Sigmoid colon (tissue), 7 donors: ENCODE measurements around the gene TEX54. TPM values are rescaled to one million over a fixed set of nuclear protein-coding genes. Genes with fewer than 3 reads are reported as not detected.

Source experiments
- DNase-seq: peaks from one replicate; pipeline ENCODE4 v3.0.0-alpha.2; 2019
- H3K27ac ChIP-seq, 4 donors: fragments of 200-600 bp; sonication (generic); one replicate each; pipeline ENCODE4 v1.5.1; 2016 to 2019; ENCODE audit warnings: mild to moderate bottlenecking in 1 of 4
- H3K27me3 ChIP-seq, 3 donors: fragments of 200-600 bp; sonication (generic); one replicate each; pipeline ENCODE4 v1.5.1; 2019; ENCODE audit warnings: mild to moderate bottlenecking in 1 of 3
- H3K36me3 ChIP-seq, 4 donors: fragments of 200-600 bp; sonication (generic); one replicate each; pipeline ENCODE4 v1.5.1; 2016 to 2019
- H3K4me1 ChIP-seq, 4 donors: fragments of 200-600 bp; sonication (generic); one replicate each; pipeline ENCODE4 v1.5.1; 2017 to 2019
- H3K4me3 ChIP-seq, 4 donors: fragments of 200-600 bp; sonication (generic); one replicate each; pipeline ENCODE4 v1.5.1; 2017 to 2019; ENCODE audit warnings: mild to moderate bottlenecking in 2 of 4, moderate library complexity in 1 of 4
- H3K9me3 ChIP-seq, 4 donors: fragments of 200-600 bp in 3 of 4; sonication (generic) in 3 of 4; one replicate each; pipeline versions ENCODE4 v1.5.1 to v1.6.1; 2013 to 2019
- EP300 ChIP-seq, 4 donors: sonication (generic); formaldehyde crosslinking; IDR thresholded peaks; one replicate each; pipeline ENCODE4 v1.6.1; 2017; ENCODE audit warnings: antibody characterized with exemption in 4 of 4
- POLR2A ChIP-seq, 2 donors: fragments of 450-650 bp; IDR thresholded peaks; one replicate each; pipeline ENCODE4 v1.6.1; 2016; ENCODE audit warnings: antibody characterized with exemption in 2 of 2, mild to moderate bottlenecking in 2 of 2, moderate library complexity in 2 of 2
- POLR2AphosphoS5 ChIP-seq, 4 donors: sonication (generic); formaldehyde crosslinking; IDR thresholded peaks; one replicate each; pipeline ENCODE4 v1.6.1; 2017; ENCODE audit warnings: antibody characterized with exemption in 4 of 4
- WGBS, 2 donors: extraction: QIAGEN DNeasy Blood & Tissue Kit; methylation state at CpG; one replicate each; pipeline ENCODE4 v1.1.7; 2013; 5-methylcytosine and 5-hydroxymethylcytosine counted together
- intact Hi-C: fragments of 100-400 bp; cut with DNase I; formaldehyde crosslinking; loops from one replicate; pipeline ENCODE4 v1.15.1; 2023
- polyA plus RNA-seq, 3 donors: library from polyadenylated mRNA; stranded (reverse); fragments of 200-250 nt; gene quantifications; one replicate each; pipeline ENCODE4 v1.2.3, GENCODE V29; 2013
- total RNA-seq, 4 donors: library from RNA; depleted of rRNA; stranded (reverse); fragments of >200 nt; gene quantifications; one replicate each; pipeline ENCODE4 v1.1.0, GENCODE V29; 2016
- TF ChIP-seq, protein P1 (sequence below), 4 experiments: fragments of 450-650 bp in 3 of 4; fragments of 200-600 bp in 1 of 4; IDR thresholded peaks; one replicate each; pipeline ENCODE4 v1.5.1; 2016 to 2019; ENCODE audit warnings: antibody characterized with exemption in 4 of 4, mild to moderate bottlenecking in 3 of 4, moderate library complexity in 2 of 4
- donor health status: healthy with polysubstance abuse.
- donor health status: Bipolar disorder and iron deficiency.
- donor health status: healthy.

Gene TEX54
- total and polyA plus RNA-seq, 7 donors, result 2.1 TPM; not detected in 6

DNA sequence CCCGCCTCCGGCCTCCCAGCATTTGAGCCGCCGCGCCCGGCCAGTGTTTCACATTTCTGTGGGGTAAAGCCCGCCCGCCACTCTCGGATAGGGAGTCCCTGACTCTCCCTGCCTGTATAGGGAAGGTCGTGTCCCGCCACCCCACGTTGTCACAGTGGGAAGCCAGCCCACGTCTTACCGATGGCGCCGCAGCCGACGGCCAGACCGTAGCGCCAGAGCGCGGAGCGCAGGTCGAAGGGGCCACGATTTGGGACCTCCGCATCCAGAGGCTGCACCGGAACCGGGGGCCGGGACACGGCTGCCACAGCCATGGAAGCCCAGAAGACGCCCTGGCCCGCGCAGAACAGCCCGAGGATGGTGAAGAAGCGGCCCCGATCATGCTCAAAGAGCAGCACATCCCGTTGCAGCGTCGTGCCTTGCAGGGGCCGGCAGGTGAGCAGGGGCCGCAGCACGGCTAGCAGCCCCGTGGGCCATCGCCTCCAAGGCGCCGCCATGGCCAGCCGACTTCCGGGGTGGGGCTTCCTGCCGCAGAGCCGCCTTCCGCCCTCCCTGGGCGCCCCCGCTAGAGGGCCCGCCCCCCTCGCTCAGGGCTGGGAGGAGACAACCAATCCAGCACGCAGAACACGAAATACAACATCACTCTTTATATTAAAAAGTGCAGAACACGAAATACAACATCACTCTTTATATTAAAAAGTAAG, 41.0 kb downstream of the TEX54 start, which contains the start of gene TMEM223:
TMEM223 (minus strand) TSS at position 506 of the 701 bp plus-strand sequence; CDS start at position 494, 12 bp downstream.
- H3K4me1 ChIP-seq, result peaks cover 0 to 44% (median 38%) of the 10 kb centered on the region in 4 donors
- TF ChIP-seq EP300 (IDR thresholded peaks at IDR 0.05) (no peak), POLR2A (IDR thresholded peaks at IDR 0.05) (peak; percentile 70 to 81), POLR2AphosphoS5 (IDR thresholded peaks at IDR 0.05) (peak; percentile 70 to 95 (median 86))
- TF ChIP-seq, protein P1, sequence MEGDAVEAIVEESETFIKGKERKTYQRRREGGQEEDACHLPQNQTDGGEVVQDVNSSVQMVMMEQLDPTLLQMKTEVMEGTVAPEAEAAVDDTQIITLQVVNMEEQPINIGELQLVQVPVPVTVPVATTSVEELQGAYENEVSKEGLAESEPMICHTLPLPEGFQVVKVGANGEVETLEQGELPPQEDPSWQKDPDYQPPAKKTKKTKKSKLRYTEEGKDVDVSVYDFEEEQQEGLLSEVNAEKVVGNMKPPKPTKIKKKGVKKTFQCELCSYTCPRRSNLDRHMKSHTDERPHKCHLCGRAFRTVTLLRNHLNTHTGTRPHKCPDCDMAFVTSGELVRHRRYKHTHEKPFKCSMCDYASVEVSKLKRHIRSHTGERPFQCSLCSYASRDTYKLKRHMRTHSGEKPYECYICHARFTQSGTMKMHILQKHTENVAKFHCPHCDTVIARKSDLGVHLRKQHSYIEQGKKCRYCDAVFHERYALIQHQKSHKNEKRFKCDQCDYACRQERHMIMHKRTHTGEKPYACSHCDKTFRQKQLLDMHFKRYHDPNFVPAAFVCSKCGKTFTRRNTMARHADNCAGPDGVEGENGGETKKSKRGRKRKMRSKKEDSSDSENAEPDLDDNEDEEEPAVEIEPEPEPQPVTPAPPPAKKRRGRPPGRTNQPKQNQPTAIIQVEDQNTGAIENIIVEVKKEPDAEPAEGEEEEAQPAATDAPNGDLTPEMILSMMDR (IDR thresholded peaks at IDR 0.05), result no peak
- DNase-seq, result peak; percentile 94
- peaks cover 35 to 67% (median 41%) of the 10 kb centered on the region in 4 donors for H3K36me3 ChIP-seq
- H3K27me3 ChIP-seq, result no peaks in the 10 kb centered on the region
- 0 to 1% methylated on average over 58 of the region's 58 CpGs for WGBS, 2 donors
- H3K9me3 ChIP-seq, result no peaks in the 10 kb centered on the region
- peak within 1 kb of the TSS; percentile 83 to 90 (median 87) for H3K27ac ChIP-seq
- intact Hi-C loops, result loop anchor here (5.0 kb wide), 1 partner anchor 41 kb away; the partner anchor contains the start of genes STX5 and TEX54
- H3K4me3 ChIP-seq, result peak within 1 kb of the TSS; percentile 72 to 97 (median 76)

DNA sequence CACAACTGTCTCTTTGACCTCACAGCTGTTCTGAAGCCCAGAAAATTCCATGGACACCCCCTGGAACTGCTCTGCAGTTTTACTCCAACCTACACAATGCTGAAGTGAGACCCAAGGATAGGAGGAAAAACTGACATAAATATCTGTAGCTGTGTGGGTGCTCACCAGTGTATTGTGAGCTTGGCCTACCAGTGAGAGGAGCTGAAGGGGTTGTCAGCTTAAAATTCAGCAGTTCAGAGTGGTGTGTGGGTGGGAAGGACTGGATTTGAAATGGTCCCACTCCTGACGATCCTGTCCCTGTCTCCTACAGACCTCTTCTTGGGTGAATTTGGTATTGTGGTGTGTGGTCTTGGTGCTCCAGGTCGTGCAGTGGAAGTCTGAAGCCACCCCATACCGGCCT, 43.1 kb downstream of the TEX54 start:
- WGBS, 2 donors, result 59 to 76% methylated on average over 3 of the region's 3 CpGs
- TF ChIP-seq, protein P1 (IDR thresholded peaks at IDR 0.05), result no peak
- TF ChIP-seq EP300 (IDR thresholded peaks at IDR 0.05) (no peak), POLR2A (IDR thresholded peaks at IDR 0.05) (no peak), POLR2AphosphoS5 (IDR thresholded peaks at IDR 0.05) (no peak)
- no peaks in the 10 kb centered on the region for H3K9me3 ChIP-seq
- peaks cover 15 to 46% (median 21%) of the 10 kb centered on the region in 4 donors for H3K36me3 ChIP-seq
- DNase-seq, result no peak
- H3K4me3 ChIP-seq, result no peak overlapping the region
- H3K4me1 ChIP-seq, result peaks cover 0 to 53% (median 47%) of the 10 kb centered on the region in 4 donors
- no peaks in the 10 kb centered on the region for H3K27me3 ChIP-seq
- intact Hi-C loops, result loop anchor here (5.0 to 10.0 kb wide), 2 partner anchors 53 to 975 kb away; partner anchors contain the start of gene ZFTA
- no peak overlapping the region for H3K27ac ChIP-seq

DNA sequence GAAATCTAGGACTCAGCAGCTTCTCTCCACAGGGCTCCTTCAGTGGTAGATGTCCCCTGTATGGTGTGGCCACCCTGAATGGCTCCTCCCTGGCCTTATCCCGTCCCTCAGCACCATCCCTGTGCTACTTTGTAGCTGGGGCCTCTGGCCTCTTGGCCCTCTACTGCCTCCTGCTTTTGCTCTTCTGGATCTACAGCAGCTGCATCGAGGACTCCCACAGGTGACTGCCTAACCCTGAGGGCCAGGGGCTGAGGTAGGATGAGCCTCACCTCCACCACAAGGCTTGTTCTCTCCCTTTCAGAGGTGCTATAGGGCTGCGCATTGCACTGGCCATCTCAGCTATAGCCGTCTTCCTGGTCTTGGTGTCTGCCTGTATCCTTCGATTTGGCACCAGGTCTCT, 43.6 kb downstream of the TEX54 start:
- Histone ChIP-seq H3K27ac (peak overlapping the region in 1 of 4 donors; percentile 99), H3K4me3 (no peak overlapping the region), H3K27me3 (no peaks in the 10 kb centered on the region), H3K9me3 (no peaks in the 10 kb centered on the region), H3K36me3 (peaks cover 9 to 40% (median 15%) of the 10 kb centered on the region in 4 donors), H3K4me1 (peaks cover 0 to 53% (median 47%) of the 10 kb centered on the region in 4 donors)
- intact Hi-C loops, result loop anchor here (5.0 to 10.0 kb wide), 2 partner anchors 53 to 976 kb away; partner anchors contain the start of gene ZFTA
- TF ChIP-seq POLR2A (IDR thresholded peaks at IDR 0.05) (no peak), EP300 (IDR thresholded peaks at IDR 0.05) (no peak), POLR2AphosphoS5 (IDR thresholded peaks at IDR 0.05) (no peak)
- TF ChIP-seq, protein P1 (IDR thresholded peaks at IDR 0.05), result no peak
- 69 to 82% methylated on average over 5 of the region's 5 CpGs for WGBS, 2 donors
- DNase-seq, result no peak

DNA sequence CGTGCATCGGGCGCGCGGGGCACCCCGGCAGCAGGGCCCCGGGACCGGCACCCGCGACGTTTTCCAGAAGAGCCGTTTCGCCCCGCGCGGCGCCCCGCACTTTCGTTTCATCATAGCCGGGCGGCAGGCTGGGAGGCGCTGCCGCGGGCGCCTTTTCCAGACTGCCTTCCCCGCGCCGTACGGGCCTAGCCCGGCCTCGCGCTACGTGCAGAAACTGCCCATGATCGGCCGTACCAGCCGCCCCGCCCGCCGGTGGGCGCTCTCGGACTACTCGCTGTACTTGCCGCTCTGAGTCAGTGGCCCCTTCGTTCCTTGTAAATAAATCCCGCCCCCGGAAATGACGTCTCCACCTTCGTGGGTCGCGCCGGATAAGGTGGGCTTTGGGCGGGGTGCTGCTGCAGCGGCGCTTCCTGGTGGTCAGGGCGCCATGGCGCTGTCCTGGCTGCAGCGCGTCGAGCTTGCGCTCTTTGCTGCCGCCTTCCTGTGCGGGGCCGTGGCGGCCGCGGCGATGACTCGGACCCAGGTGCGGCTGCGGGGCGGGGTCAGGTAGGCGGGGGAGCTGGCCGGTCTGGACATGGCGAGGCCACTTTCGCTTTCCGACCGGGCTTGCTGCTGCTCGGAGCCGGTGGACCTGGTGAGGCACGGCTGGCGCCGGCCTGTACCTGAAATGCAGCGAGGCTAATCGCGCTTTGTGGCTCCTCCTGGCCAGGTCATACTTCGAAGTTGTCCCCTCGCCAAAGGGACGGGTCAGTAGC, 45.5 kb downstream of the TEX54 start, which contains the start of gene TMEM179B:
TMEM179B (plus strand) TSS at position 398 of the 755 bp plus-strand sequence; CDS start at position 428, 30 bp downstream.
- Histone ChIP-seq H3K36me3 (peaks cover 0 to 38% (median 9%) of the 10 kb centered on the region in 4 donors), H3K27ac (peak within 1 kb of the TSS; percentile 94 to 100 (median 97)), H3K4me3 (peak within 1 kb of the TSS; percentile 85 to 99 (median 92)), H3K27me3 (no peaks in the 10 kb centered on the region), H3K9me3 (no peaks in the 10 kb centered on the region), H3K4me1 (peaks cover 0 to 47% (median 41%) of the 10 kb centered on the region in 4 donors)
- peak; percentile 99 for DNase-seq
- TF ChIP-seq, protein P1 (IDR thresholded peaks at IDR 0.05), result peak in 1 of 4 experiments; percentile 16
- TF ChIP-seq POLR2AphosphoS5 (IDR thresholded peaks at IDR 0.05) (peak; percentile 97 to 100 (median 100)), EP300 (IDR thresholded peaks at IDR 0.05) (peak in 2 of 4 donors; percentile 12 to 62), POLR2A (IDR thresholded peaks at IDR 0.05) (peak; percentile 96 to 98)
- intact Hi-C loops, result loop anchor here (5.0 to 10.0 kb wide), 2 partner anchors 55 to 978 kb away; partner anchors contain the start of gene ZFTA
- WGBS, 2 donors, result 0% methylated on average over 88 of the region's 88 CpGs
